ENCODE results near the gene IZUMO1.
"Not testable (repeated sequence)": the region's sequence is repeated elsewhere in the genome, so short reads cannot be mapped to it uniquely, and the experiment has no call there.

Gene IZUMO1

GRCh38 chr19:48739404-48740163 lies 7.1 kb downstream of the IZUMO1 start:
- in situ Hi-C loops (cut with MboI; ENCODE audit: low sequenced_read_pairs), result no loop called here

- in situ Hi-C loops (cut with MboI; ENCODE audit: low sequenced_read_pairs), result no loop called here
Observed at GRCh38 chr19:48738557-48739403, 7.9 kb downstream of the IZUMO1 start.

GRCh38 chr19:48737360-48737998 lies 9.2 kb downstream of the IZUMO1 start:
- in situ Hi-C loops (cut with MboI; ENCODE audit: low sequenced_read_pairs), result no loop called here

GRCh38 chr19:48735031-48735615 lies 11.6 kb downstream of the IZUMO1 start:
- in situ Hi-C loops (cut with MboI; ENCODE audit: low sequenced_read_pairs), result no loop called here

- in situ Hi-C loops (cut with MboI; ENCODE audit: low sequenced_read_pairs), result no loop called here
Observed at GRCh38 chr19:48734625-48735024, 12.1 kb downstream of the IZUMO1 start.

GRCh38 chr19:48731452-48731851 lies 15.3 kb downstream of the IZUMO1 start:
- in situ Hi-C loops (cut with MboI; ENCODE audit: low sequenced_read_pairs), result no loop called here

GRCh38 chr19:48728911-48729664 lies 17.6 kb downstream of the IZUMO1 start:
- in situ Hi-C loops (cut with MboI; ENCODE audit: low sequenced_read_pairs), result no loop called here

- in situ Hi-C loops (cut with MboI; ENCODE audit: low sequenced_read_pairs), result no loop called here
Observed at GRCh38 chr19:48726556-48726955, 20.2 kb downstream of the IZUMO1 start.

- in situ Hi-C loops (cut with MboI; ENCODE audit: low sequenced_read_pairs), result no loop called here
Observed at GRCh38 chr19:48724796-48725753, 21.6 kb downstream of the IZUMO1 start.

- in situ Hi-C loops (cut with MboI; ENCODE audit: low sequenced_read_pairs), result no loop called here
Observed at GRCh38 chr19:48722196-48722708, 24.5 kb downstream of the IZUMO1 start.

- in situ Hi-C loops (cut with MboI; ENCODE audit: low sequenced_read_pairs), result no loop called here
Observed at GRCh38 chr19:48720613-48721296, 26.0 kb downstream of the IZUMO1 start.

- in situ Hi-C loops (cut with MboI; ENCODE audit: low sequenced_read_pairs), result no loop called here
Observed at GRCh38 chr19:48720251-48720612, 26.5 kb downstream of the IZUMO1 start.

- in situ Hi-C loops (cut with MboI; ENCODE audit: low sequenced_read_pairs), result no loop called here
Observed at GRCh38 chr19:48719263-48720171, 27.2 kb downstream of the IZUMO1 start, which contains the start of gene MAMSTR. MAMSTR (minus strand) TSS chr19:48719725; CDS start chr19:48719031, 694 bp downstream.

- in situ Hi-C loops (cut with MboI; ENCODE audit: low sequenced_read_pairs), result no loop called here
Observed at GRCh38 chr19:48718711-48719231, 27.9 kb downstream of the IZUMO1 start.

GRCh38 chr19:48718106-48718505 lies 28.6 kb downstream of the IZUMO1 start:
- in situ Hi-C loops (cut with MboI; ENCODE audit: low sequenced_read_pairs), result not testable (repeated sequence)

- in situ Hi-C loops (cut with MboI; ENCODE audit: low sequenced_read_pairs), result no loop called here
Observed at GRCh38 chr19:48716562-48717291, 30.0 kb downstream of the IZUMO1 start.
